ENCODE measurements around the gene CD48. TPM values are rescaled to one million over a fixed set of nuclear protein-coding genes. Genes with fewer than 3 reads are reported as not detected.

CD48 gene, protein sequence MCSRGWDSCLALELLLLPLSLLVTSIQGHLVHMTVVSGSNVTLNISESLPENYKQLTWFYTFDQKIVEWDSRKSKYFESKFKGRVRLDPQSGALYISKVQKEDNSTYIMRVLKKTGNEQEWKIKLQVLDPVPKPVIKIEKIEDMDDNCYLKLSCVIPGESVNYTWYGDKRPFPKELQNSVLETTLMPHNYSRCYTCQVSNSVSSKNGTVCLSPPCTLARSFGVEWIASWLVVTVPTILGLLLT
- 2.5 TPM for polyA plus RNA-seq (2013, experiment 1 of 2)
- 2.7 TPM for polyA plus RNA-seq (2013, experiment 2 of 2)

DNA sequence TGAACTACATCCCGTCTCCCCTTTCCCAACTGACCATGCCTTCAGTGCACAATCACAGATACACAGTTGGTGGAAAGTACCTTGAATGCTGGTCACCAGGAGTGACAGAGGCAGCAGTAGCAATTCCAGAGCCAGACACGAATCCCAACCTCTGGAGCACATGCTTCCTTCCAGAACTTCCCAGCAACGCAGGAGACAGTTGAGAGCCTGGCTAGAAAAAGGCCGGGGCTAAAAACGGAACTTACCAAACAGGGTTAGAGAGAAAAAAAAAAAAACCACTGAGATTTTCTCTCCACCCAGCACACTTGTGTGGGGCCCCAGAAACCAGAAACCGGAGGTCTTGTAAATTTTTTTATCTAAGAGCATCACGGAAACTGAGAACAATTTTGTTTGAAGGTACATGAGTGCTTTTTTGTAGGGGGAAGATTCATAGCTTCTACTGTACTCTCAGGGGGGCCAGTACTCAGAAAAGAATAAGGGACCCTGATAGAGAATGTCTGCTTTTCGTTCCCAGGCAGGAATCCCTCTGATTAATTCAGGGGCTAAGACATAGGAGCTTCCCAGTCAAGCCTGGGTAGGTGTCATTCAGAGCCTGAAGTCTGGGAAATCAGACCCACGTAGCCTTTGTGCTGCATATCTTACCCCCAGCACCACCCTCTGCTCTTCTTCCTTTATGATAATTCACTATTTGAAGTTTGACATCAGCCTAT lies at the start of gene CD48:
Gene CD48, minus strand, starts transcription at position 221 of the 710 bp plus-strand sequence. Its CDS starts 59 bp downstream, at position 162.
- Histone ChIP-seq H3K9ac (ENCODE audit: low read length) (no peak within 1 kb of the TSS), H2BK15ac (replicated peaks; ENCODE audit: low read depth) (no peak within 1 kb of the TSS), H2BK5ac (ENCODE audit: low read length) (no peak within 1 kb of the TSS), H3K4ac (ENCODE audit: low read depth, low read length) (no peak within 1 kb of the TSS), H2BK120ac (ENCODE audit: low read depth, low read length) (no peak within 1 kb of the TSS), H3K79me1 (ENCODE audit: low read length) (no peaks in the 10 kb centered on the region), H3K27ac (ENCODE audit: low read depth, low read length) (no peak within 1 kb of the TSS), H3K4me1 (ENCODE audit: control insufficient read depth, low read depth, low read length) (no peaks in the 10 kb centered on the region), H3K56ac (ENCODE audit: low read length) (no peak within 1 kb of the TSS), H3K18ac (ENCODE audit: low read length) (no peak within 1 kb of the TSS), H4K8ac (ENCODE audit: low read depth, low read length) (no peak within 1 kb of the TSS), H3K36me3 (ENCODE audit: control insufficient read depth, insufficient read depth, low read length) (no peaks in the 10 kb centered on the region), H3K4me2 (ENCODE audit: low read length) (no peak within 1 kb of the TSS), H4K5ac (ENCODE audit: low read length) (no peak within 1 kb of the TSS), H3K79me2 (ENCODE audit: control insufficient read depth, insufficient read depth, low read length) (no peaks in the 10 kb centered on the region), H3K23ac (ENCODE audit: low read length) (no peak within 1 kb of the TSS), H3K4me3 (ENCODE audit: low read length) (no peak within 1 kb of the TSS), H2AK5ac (ENCODE audit: low read length) (no peak within 1 kb of the TSS), H3K27me3 (ENCODE audit: insufficient read depth, low read length, poor library complexity) (no peaks in the 10 kb centered on the region)
- no CpG with 5 or more reads among the region's 9 CpGs for WGBS (ENCODE audit: extremely low coverage, insufficient coverage, low lambda C conversion rate)
- no peak for DNase-seq

DNA sequence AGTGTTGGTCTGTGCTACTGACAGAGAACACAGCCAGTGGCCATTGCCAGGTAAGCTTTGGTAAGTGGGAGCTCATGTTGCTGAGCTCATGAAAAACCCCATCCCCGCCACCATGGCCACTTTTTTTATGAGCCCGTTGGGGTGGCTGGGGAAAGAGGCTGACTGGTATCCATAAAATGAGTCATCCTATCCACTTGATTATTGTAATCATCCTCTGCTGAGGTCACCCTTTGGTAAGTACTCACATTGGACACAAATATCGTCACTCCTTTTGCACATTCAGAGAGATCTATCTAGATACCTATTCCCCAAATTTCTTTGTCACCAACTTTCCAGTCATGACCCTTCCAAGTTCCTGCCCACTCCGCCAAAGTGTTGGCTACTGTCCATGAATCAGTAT lies 49.4 kb upstream of the CD48 start:
- no CpG with 5 or more reads among the region's 4 CpGs for WGBS (ENCODE audit: extremely low coverage, insufficient coverage, low lambda C conversion rate)
- Histone ChIP-seq H3K36me3 (ENCODE audit: control insufficient read depth, insufficient read depth, low read length) (no peaks in the 10 kb centered on the region), H3K27ac (ENCODE audit: low read depth, low read length) (no peak overlapping the region), H2BK5ac (ENCODE audit: low read length) (no peak overlapping the region), H3K56ac (ENCODE audit: low read length) (no peak overlapping the region), H4K5ac (ENCODE audit: low read length) (no peak overlapping the region), H3K4ac (ENCODE audit: low read depth, low read length) (no peak overlapping the region), H3K9ac (ENCODE audit: low read length) (no peak overlapping the region), H4K8ac (ENCODE audit: low read depth, low read length) (no peak overlapping the region), H3K79me1 (ENCODE audit: low read length) (no peaks in the 10 kb centered on the region), H3K4me1 (ENCODE audit: control insufficient read depth, low read depth, low read length) (no peaks in the 10 kb centered on the region), H3K79me2 (ENCODE audit: control insufficient read depth, insufficient read depth, low read length) (no peaks in the 10 kb centered on the region), H3K23ac (ENCODE audit: low read length) (no peak overlapping the region), H2BK120ac (ENCODE audit: low read depth, low read length) (no peak overlapping the region), H2AK5ac (ENCODE audit: low read length) (no peak overlapping the region), H3K4me3 (ENCODE audit: low read length) (no peak overlapping the region), H3K4me2 (ENCODE audit: low read length) (no peak overlapping the region), H3K18ac (ENCODE audit: low read length) (no peak overlapping the region), H2BK15ac (replicated peaks; ENCODE audit: low read depth) (no peak overlapping the region), H3K27me3 (ENCODE audit: insufficient read depth, low read length, poor library complexity) (no peaks in the 10 kb centered on the region)
- no peak for DNase-seq

DNA sequence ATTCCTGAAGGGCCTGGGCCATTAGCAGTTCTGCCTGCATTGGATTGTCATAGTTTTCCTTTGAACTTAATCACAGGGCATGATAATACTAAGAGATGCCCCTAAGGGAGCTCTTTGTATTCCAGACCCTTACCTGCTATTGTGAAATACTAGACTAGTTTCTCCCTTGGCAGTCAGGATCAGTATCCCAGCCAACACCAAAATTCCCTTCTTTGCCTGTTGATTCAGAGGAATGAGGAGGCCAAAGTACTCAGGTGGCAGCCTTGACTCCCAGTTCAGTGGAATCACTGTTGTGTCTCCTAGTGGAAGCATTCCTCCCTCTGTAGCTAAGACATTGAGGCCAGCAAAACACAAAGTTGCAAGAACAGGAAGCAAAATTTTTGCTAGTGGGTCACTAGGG lies 48.1 kb upstream of the CD48 start:
- H3K4me1 ChIP-seq (ENCODE audit: control insufficient read depth, low read depth, low read length) = no peaks in the 10 kb centered on the region
- H2BK15ac ChIP-seq (replicated peaks; ENCODE audit: low read depth) = no peak overlapping the region
- H3K27ac ChIP-seq (ENCODE audit: low read depth, low read length) = no peak overlapping the region
- DNase-seq = no peak
- H4K5ac ChIP-seq (ENCODE audit: low read length) = no peak overlapping the region
- H3K36me3 ChIP-seq (ENCODE audit: control insufficient read depth, insufficient read depth, low read length) = no peaks in the 10 kb centered on the region
- no peak overlapping the region for H3K4ac ChIP-seq (ENCODE audit: low read depth, low read length)
- no peak overlapping the region for H3K4me3 ChIP-seq (ENCODE audit: low read length)
- H3K18ac ChIP-seq (ENCODE audit: low read length) = no peak overlapping the region
- no peak overlapping the region for H3K4me2 ChIP-seq (ENCODE audit: low read length)
- H2BK5ac ChIP-seq (ENCODE audit: low read length) = no peak overlapping the region
- H2BK120ac ChIP-seq (ENCODE audit: low read depth, low read length) = no peak overlapping the region
- H4K8ac ChIP-seq (ENCODE audit: low read depth, low read length) = no peak overlapping the region
- no peak overlapping the region for H2AK5ac ChIP-seq (ENCODE audit: low read length)
- no peaks in the 10 kb centered on the region for H3K79me1 ChIP-seq (ENCODE audit: low read length)
- no peak overlapping the region for H3K23ac ChIP-seq (ENCODE audit: low read length)
- H3K56ac ChIP-seq (ENCODE audit: low read length) = no peak overlapping the region
- H3K79me2 ChIP-seq (ENCODE audit: control insufficient read depth, insufficient read depth, low read length) = no peaks in the 10 kb centered on the region
- no peaks in the 10 kb centered on the region for H3K27me3 ChIP-seq (ENCODE audit: insufficient read depth, low read length, poor library complexity)
- no peak overlapping the region for H3K9ac ChIP-seq (ENCODE audit: low read length)

DNA sequence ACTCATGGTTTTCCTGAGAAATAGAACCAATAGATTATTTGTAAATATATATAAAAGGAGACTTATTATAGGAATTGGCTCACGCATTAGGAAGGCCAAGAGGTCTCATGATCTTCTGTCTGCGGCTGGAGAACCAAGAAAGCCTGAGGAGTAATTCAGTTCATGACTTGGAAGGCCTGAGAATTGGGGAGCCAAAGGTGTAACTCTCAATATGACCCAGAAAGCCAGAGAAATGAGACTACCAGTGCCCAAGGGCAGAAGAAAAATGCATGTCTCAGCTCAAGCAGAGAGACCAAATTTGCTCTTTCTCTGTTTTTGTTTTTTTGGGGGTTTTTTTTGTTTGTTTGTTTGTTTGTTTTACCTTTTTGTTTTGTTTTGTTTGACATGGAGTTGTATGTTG lies 46.9 kb upstream of the CD48 start:
- Histone ChIP-seq H2BK120ac (ENCODE audit: low read depth, low read length) (no peak overlapping the region), H3K56ac (ENCODE audit: low read length) (no peak overlapping the region), H4K8ac (ENCODE audit: low read depth, low read length) (no peak overlapping the region), H3K4me3 (ENCODE audit: low read length) (no peak overlapping the region), H3K79me1 (ENCODE audit: low read length) (no peaks in the 10 kb centered on the region), H2BK5ac (ENCODE audit: low read length) (no peak overlapping the region), H3K23ac (ENCODE audit: low read length) (no peak overlapping the region), H3K36me3 (ENCODE audit: control insufficient read depth, insufficient read depth, low read length) (no peaks in the 10 kb centered on the region), H3K4me2 (ENCODE audit: low read length) (no peak overlapping the region), H4K5ac (ENCODE audit: low read length) (no peak overlapping the region), H3K9ac (ENCODE audit: low read length) (no peak overlapping the region), H3K18ac (ENCODE audit: low read length) (no peak overlapping the region), H3K27me3 (ENCODE audit: insufficient read depth, low read length, poor library complexity) (no peaks in the 10 kb centered on the region), H3K27ac (ENCODE audit: low read depth, low read length) (no peak overlapping the region), H3K79me2 (ENCODE audit: control insufficient read depth, insufficient read depth, low read length) (no peaks in the 10 kb centered on the region), H3K4me1 (ENCODE audit: control insufficient read depth, low read depth, low read length) (no peaks in the 10 kb centered on the region), H2BK15ac (replicated peaks; ENCODE audit: low read depth) (no peak overlapping the region), H2AK5ac (ENCODE audit: low read length) (no peak overlapping the region), H3K4ac (ENCODE audit: low read depth, low read length) (no peak overlapping the region)
- DNase-seq = no peak
- WGBS (ENCODE audit: extremely low coverage, insufficient coverage, low lambda C conversion rate) = no CpG with 5 or more reads among the region's 2 CpGs

DNA sequence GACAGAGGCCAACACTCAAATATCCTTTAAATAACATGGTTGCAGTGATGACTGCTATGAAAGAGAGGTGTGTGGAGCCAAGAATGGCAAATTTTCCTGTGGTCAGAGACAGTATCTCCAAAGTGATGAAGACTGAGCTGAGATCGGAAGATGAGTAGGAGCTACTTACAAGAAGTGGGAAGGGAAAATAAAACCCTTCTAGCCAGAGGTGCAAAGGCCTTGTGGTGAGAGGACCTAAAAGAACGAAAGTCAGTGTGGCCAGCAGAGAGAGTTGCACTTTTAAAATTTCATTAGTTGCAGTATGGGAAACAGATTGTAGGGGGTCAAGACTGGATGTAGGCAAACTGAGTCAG lies 45.2 kb upstream of the CD48 start:
- H3K27me3 ChIP-seq (ENCODE audit: insufficient read depth, low read length, poor library complexity) = no peaks in the 10 kb centered on the region
- H3K4me2 ChIP-seq (ENCODE audit: low read length) = no peak overlapping the region
- H3K36me3 ChIP-seq (ENCODE audit: control insufficient read depth, insufficient read depth, low read length) = no peaks in the 10 kb centered on the region
- no peaks in the 10 kb centered on the region for H3K79me1 ChIP-seq (ENCODE audit: low read length)
- H4K5ac ChIP-seq (ENCODE audit: low read length) = no peak overlapping the region
- DNase-seq = no peak
- H2BK5ac ChIP-seq (ENCODE audit: low read length) = no peak overlapping the region
- H3K4me1 ChIP-seq (ENCODE audit: control insufficient read depth, low read depth, low read length) = no peaks in the 10 kb centered on the region
- H3K4ac ChIP-seq (ENCODE audit: low read depth, low read length) = no peak overlapping the region
- no peak overlapping the region for H2BK15ac ChIP-seq (replicated peaks; ENCODE audit: low read depth)
- H2BK120ac ChIP-seq (ENCODE audit: low read depth, low read length) = no peak overlapping the region
- H4K8ac ChIP-seq (ENCODE audit: low read depth, low read length) = no peak overlapping the region
- H3K79me2 ChIP-seq (ENCODE audit: control insufficient read depth, insufficient read depth, low read length) = no peaks in the 10 kb centered on the region
- H3K4me3 ChIP-seq (ENCODE audit: low read length) = no peak overlapping the region
- H3K9ac ChIP-seq (ENCODE audit: low read length) = no peak overlapping the region
- H3K56ac ChIP-seq (ENCODE audit: low read length) = no peak overlapping the region
- no peak overlapping the region for H3K27ac ChIP-seq (ENCODE audit: low read depth, low read length)
- H3K18ac ChIP-seq (ENCODE audit: low read length) = no peak overlapping the region
- WGBS (ENCODE audit: extremely low coverage, insufficient coverage, low lambda C conversion rate) = no CpG with 5 or more reads among the region's 2 CpGs
- H3K23ac ChIP-seq (ENCODE audit: low read length) = no peak overlapping the region
- H2AK5ac ChIP-seq (ENCODE audit: low read length) = no peak overlapping the region
